Kasumi-1 (cell line): ENCODE data around the gene ALG2.
A peak's percentile ranks its signal among the peaks of the same experiment; 100 is the strongest.
"Not testable (repeated sequence)": the region's sequence is repeated elsewhere in the genome, so short reads cannot be mapped to it uniquely, and the experiment has no call there.

ENCODE experiments used
- DNase-seq, 2 experiments: peaks; one replicate each; lab custom pipeline; 2025; lab: John Stamatoyannopoulos, UW

ALG2 gene

DNA sequence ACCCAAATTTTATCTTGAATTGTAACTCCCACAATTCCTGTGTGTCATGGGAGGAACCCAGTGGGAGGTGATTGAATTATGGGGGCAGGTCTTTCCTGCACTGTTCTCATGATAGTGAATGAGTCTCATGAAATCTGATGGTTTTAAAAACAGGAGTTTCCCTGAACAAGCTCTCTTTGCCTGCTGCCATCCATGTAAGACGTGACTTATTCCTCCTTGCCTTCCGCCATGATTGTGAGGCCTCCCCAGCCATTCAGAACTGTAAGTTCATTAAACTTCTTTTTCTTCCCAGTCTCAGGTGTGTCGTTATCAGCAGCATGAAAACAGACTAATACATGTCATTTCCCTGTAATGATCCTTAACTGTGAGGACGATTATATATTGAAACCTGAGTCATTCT lies 16.1 kb upstream of the ALG2 start:
- DNase-seq = not testable (repeated sequence)

DNA sequence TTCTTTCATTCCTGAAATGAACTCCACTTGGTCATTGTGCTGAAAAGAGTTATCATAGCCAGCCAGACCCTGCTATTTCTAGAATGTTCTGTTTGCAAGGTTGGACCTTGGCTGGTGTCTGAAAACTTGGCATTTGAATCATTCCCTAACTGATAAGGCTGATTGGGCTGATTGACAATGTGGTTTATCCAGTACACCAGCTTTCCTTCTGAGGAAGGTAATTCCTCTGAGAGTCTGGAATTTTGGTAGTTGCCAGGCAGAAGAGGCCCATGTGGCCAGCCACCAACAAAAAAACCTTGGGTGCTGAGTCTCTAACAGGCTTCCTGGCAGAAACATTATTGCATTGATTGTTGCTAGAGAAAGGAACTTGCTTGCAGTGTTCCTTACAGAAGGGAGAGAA lies 15.6 kb upstream of the ALG2 start:
- no peak for DNase-seq

DNA sequence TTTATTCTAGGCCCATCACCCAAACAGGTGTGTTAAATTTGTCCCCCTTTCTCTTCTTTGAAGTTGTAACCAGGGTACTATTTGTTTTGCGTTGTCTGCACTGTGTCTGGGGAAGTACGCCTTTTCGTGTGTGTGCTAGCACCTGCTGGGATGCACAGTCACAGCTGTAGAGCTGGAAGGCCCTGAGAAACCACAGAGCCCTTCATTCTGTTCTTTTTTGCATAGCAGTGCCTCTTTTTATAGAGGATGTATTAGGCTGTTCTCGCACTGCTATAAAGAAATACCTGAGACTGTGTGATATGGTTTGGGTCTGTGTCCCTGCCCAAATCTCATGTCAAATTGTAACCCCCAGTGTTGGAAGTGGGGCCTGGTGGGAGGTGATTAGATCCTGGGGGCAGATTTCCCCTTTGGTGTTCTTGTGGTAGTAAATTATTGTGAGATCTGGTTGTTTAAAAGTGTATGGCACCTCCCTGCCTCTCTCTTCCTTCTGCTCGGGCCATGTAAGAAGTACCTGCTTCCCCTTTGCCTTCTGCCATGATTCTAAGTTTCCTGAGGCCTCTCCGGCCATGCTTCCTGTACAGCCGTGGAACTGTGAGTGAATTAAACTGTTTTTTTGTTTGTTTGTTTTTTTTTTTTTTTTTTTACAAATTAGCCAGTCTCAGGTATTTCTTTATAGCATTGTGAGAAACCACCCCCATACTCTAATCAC lies 14.3 kb upstream of the ALG2 start:
- DNase-seq = no peak

DNA sequence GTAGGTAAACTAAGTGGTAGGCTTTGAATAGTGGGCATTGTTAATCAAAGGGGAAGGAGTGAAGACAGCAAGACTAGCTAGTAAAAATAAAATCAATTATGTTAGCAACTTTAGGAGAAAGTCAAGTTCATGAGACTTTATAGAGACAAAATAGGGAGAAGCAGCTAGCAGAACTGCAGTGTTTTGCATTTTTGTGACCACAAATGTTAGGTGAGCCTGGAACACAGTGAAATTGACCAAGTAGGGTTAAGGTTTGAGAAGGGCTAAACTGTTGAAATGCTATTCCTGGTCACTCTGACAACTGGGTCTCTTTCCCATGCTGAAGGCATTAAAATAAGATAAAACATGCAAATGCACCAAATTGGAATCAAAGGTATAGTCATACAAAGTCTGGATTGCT lies 13.3 kb upstream of the ALG2 start:
- no peak for DNase-seq

DNA sequence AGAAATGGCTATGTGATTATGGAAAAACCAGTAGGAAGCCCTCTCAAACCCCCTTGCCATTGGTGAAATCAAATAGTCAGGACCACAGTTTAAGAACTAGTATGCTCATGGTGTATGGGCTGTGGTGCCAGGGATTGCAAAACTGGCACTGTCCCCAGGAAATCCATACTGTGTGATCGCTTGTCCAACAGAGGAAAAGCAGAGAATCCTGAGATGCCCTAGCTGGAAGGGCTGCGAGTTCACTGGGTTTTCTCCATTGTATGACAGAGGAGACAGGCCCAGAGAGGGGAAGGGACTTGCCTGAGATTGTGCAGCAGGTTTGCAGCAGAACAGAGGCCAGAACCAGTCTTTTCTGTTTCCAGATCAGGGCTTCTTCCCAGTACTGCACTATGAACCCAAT lies 12.9 kb upstream of the ALG2 start:
- no peak for DNase-seq

DNA sequence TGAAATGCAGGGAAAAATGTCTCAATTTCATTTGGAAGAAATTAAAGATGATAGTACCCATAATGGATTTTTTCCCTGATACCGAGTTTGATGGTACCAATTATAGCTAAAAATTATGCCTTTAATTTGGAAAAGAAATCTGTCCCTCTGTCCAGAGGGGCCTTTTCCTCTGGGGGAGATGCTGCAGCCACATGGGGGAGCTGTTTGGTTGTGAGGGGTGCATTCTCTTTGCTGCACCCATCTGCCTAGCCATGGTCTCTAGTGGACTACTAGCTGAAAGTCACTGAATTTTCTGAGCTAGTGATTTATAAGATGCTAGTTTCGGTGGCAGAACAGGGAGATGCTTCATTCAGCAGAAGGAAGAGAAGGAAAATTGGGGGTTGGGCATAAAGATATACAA lies 10.0 kb upstream of the ALG2 start:
- peak; percentile 32 to 34 for DNase-seq

DNA sequence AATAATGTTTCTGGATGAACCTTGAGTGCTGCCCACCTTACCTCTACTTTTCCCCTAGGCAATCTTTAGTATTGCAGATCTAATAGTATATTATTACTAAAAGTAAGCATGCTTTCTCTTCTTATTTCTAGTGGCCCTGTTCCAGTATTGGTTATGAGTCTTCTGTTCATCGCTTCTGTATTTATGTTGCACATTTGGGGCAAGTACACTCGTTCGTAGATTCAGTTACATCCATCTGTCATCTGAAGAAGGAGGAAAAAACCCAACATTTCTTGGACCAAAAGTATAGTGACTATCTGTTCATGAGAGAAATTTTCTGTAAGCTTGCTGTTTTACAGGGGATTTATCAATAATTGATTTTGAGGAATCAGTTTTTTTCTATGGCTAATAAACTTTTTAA lies 8.5 kb upstream of the ALG2 start:
- no peak for DNase-seq

DNA sequence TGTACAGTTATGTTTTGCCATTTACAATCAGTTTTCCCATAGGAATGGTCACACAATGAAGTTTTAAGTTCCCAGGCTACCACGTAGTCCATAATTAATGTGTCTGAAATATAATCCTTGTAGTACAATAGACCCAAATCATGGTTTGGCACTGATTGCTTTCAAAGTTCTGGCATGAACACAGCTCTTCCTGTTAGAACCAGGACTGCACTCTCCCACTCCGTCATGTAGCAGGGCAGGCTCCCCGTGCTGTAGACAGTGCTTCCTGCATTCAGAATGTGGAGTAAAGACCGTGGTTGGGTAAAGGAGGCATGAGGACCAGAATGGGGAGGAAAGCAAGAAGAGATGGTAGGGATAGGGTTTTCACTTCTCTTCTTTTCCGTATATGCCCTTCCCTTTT lies 4.3 kb upstream of the ALG2 start:
- DNase-seq = no peak

DNA sequence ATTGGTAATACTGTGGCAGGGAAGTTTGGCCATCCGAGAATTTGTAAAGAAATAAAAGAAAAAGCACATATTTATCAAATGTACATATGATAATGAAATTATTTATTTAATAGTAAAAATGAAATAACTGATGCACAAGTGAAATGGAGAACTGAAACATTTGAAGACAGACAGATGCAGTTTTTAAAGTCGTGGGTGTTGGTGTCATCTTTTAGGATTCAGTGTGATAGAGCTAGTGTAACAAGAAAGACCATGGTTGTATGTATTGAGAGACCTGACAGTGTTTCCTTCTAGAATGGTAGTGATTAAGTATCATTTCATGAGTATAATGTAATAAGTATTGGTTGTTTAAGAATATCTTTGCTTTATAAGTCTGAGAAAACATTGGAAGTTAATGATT lies 2.7 kb upstream of the ALG2 start:
- no peak for DNase-seq

DNA sequence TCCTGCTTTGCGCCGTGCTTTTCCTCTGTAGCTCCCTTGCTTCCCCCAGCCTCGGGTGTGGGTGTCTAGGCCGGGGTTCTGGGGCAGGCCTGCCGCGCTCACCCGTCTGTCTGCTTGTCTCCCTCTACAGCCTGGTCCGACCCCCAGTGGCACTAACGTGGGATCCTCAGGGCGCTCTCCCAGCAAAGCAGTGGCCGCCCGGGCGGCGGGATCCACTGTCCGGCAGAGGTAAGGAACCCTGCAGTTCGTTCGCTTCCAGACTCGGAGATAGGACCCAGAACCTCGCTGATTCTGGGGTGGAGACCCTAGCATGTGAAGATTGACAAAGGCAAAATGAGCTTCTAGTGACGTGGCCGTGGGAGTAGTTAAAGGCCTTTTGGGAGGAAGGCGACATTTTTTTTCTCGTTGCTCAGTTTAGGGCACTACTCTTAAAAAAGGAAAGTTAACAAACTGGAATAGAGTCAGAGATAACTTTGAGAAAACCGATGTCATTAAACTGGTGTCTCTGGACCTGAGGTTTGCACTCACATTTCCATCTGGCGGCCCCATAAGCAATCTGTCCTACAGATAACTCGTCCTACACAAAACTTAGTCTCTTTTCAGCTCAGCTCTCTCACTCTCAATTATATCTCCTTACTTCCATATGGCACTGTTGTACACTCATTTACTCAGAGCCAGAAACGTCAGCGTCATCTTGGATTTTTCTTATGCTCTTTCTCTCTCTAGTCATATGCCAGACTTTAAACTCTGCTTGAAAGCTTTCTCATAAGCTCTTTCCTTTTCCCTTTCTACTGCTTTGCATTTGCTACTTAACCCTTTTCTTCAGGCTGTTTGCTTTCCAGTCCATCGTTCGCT lies 901 bp upstream of the ALG2 start:
- no peak for DNase-seq

DNA sequence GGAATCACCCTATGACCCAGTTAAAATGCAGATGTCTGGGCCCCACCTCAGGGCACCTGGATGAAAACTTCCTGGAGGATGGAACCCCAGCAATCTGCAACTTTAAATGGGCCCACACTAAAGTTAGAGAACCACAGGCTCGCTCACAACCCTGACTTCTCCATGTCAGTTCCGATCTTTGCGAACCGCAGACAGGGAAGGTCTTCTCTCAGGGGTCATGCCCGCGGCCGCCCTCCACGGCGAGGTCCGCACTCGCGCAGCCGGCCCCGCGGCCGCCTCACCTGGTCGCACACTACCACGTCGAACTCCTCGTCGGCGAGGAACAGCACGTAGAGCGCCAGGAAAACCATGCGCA lies 499 bp downstream of the ALG2 start:
- no peak for DNase-seq

DNA sequence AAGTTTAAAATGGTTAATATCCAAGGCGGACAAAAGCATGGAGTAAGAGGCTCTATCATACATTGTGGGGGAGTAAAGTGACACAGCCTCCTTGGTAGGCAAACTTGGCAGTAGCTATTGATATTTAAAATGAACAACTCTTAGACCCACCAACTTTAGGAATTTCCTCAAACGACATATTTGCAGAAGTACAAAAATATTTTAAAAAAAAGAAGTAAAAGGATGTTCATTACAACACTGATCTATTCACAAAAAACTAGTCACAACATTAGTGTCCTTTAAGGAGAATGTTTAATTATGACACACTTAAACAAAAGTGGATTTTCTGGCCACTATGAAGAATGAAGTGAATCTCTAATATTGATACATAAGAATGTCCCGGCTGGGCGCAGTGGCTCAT lies 1.7 kb downstream of the ALG2 start:
- DNase-seq = no peak

DNA sequence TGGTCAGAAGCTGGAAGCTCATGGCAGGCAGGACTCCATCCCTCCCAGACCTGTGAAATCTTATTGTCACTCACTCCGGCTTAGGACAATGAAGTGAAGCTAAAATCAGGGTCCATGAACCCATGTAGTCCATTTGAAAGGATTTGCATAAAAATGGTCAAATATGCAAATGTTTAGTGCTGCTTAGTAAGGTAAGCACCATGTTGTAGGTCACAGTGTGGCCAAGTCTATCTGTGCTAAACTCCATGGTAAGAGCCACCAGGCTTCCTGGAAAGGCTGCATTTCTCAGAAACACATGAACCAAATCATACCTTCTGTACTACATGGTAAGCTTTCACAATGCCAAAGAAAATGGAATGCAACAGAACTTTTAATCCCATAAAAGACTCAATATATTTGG lies 5.7 kb downstream of the ALG2 start:
- DNase-seq = no peak

DNA sequence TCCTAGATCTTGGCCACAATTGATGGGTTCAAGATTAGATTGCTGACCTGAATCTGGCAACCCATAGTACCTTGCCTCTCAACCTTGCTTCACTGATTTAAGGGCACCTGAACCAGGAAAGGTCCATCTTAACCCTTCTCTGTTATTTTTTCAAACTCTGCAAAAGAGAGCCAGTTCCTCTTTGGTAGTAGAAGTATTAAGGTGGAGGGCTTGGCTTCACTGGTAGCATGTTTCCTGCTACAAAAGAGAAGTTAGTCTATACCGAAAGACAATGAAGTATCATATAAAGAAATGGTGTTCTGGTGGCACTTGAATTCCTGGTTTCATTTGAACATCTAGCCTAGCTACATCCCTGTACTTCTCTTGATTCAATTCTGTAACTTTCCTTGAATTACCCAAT lies 8.5 kb downstream of the ALG2 start:
- peak; percentile 30 for DNase-seq

DNA sequence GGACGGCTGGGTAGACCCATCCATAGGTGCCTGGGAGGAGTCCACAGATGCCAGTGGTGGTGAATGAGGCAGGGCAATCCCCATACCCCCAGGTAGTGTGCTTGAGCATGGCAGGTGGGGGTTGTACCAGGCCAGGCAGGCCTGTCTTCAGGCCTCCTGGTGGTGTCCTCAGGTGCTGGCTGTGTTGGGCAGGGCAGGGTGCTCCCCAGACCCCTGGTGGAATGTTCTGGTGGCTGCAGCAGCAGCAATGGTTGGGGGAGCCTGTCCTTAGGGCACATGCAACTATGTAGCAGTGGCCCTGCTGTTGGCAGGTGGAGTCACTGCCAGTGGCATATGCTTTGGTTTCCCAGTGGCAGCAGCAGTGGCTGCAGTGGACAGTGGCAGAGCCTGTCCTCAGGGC lies 10.0 kb downstream of the ALG2 start:
- no peak for DNase-seq

DNA sequence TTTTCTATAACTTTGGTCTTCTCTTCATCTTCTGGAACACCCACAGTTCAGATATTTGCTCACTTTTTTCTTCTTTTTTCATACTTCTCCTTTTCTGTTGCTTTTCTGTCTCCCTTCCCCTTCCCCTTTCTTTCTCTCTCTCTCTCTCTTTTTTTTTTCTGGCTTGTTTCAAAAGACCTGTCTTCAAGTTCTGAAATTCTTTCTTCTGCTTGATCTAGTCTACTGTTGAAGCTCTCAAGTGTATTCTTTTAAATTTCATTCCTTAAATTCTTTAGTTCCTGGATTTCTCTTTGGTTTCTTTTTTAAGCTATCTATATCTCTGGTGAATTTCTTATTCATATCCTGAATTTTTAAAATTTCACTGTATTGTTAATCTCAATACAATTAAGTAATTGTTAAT lies 11.2 kb downstream of the ALG2 start:
- no peak for DNase-seq

DNA sequence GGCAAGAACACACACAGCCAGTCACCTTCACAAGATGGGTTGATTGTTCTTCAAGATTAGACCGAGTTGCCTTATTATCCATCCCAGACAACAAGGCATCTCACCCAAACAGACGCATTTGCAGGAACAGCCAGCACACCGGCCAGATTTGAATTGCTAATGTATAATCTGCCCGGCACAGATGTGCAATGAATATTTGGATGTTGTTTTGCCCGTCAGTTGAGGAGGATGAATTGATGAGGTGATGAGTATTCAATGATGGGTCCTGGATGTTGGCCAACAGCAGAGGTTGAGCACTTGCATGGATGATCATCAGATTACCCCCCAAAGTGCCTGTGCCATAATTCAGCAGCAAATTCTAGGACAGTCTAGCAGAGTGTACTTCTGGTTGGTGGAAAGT lies 20.1 kb downstream of the ALG2 start:
- DNase-seq = no peak

DNA sequence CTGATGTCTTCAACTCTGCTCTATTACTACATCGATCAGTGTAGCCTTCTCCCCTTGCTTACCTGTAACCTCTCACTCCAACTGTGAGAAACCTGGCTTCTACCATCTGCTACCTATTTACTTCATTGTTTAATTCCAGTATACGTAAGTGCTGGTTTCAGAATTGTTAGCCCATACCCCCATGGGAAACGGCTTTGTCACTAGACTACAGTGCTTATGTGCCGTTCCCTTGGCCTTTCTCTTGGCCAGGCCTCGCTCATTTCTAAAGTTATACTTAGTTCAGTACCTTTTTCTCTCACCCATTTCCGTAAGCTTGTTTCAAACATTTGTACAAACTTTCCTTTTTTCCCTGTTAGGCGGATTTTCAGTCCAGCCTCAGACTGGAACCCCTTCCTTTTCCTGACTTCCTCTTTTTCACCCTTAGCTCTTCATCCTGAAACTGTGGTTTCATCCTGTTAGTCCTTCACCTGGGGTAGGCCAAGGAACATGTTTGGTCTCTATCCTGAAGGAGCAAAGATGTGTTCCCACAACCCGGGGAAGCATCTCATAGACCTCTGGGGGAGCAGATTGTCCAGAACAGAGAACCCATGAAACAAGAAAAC lies 21.7 kb downstream of the ALG2 start:
- no peak for DNase-seq

DNA sequence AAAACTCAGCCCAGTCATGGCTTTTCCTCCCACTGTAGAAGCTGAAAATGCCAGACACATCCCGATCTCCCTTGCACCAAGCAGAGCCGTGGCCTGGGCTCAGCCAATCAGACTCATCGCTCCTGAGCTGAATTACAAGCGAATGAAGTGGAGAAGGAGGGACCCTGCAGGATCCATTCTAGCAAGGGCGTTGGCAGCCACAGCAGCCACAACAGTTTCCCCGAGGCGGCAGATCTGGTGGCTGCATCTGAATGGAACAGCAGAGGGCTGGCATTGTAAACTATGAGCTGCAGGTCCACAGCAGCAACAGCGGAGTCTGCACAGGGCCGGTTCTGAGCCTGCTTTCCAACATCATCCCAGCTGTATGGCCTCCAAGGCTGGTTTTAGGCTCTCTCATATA lies 23.8 kb downstream of the ALG2 start:
- DNase-seq = no peak

DNA sequence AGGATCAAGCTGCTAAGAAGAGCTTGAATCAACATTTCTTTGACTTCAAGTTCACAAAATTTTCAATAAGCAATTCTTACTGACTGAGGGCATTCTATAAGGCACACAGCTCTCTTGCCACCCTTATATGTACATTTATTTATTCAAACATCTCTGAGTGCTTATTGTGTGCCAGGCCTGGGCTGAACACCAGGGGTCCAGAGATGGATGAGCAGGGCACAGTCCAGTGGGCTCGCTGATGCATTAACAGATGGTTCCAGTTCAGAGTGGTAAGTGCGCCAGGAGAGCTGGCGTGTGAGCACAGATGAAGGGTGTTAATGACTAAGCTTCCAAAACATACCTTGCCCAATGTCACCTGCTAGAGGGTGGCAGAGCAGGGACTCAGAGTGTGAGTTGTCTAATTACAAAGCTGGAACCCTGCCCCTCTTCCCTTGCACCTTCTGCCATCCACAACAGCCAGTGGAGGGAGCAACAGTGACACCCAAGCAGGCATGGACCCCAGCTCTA lies 24.6 kb downstream of the ALG2 start:
- DNase-seq = no peak

DNA sequence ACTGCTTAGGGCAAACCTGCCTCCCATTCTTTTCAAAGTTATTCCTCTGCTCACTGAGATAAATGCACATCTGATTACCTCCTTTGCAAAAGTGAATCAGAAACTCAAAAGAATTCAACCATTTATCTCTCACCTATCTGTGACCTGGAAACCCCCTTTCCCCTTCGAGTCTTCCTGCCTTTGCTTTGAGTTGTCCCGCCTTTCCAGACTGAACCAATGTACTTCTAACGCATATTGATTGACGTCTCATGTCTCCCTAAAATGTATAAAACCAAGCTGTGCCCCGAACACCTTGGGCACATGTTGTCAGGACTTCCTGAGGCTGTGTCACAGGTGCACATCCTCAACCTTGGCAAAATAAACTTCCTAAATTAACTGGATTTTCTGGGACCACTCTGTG lies 25.3 kb downstream of the ALG2 start:
- DNase-seq = not testable (repeated sequence)

DNA sequence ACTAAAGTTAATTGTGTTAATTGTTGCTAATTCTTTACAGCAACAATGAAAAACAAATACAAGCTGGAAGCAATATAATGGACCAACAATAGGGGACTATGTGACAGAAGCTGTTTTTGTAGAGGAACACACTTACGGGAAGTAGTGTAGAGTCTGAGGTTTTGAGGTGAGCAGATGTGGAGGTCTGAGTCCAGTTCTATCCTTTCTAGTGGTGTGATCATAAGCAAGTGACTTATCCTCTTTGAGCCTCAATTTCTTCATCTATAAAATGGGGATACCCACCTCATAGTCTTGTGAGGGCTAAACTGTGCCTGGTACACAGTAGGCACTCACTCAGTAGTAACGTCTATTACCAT lies 28.3 kb downstream of the ALG2 start:
- no peak for DNase-seq

DNA sequence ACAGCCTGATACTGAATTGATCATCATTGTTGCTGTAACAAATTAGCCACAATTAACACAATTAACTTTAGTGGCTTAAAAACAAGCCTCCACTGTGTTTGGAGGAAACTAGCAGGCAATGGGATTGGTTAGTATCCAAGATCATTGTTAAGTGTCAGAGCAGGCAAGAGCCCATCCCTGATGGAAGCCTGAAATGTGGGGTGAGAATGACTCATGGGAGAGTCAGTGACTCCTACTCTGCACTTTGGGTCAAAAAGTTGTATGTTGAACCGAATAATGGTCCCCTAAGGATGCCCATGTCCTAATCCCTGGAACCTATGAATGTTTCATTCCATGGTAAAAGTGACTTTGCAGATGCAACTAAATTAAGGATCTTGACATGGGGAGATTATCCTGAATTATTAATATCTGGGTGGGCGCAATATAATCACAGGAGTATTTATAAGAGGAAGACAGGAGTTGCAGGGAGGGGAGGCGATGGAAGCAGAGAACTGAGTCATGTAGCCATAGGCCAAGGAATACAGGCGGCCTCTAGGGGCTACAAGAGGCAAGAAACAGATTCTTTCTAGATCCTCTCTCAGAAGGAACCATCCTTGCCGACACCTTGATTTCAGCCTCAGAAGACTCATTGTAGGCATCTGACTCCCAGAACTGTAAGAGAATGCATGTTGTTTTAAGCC lies 28.8 kb downstream of the ALG2 start:
- peak; percentile 32 to 36 for DNase-seq
